HG03439 (cell line): Measurements from ENCODE around the gene SLC51A.
"Not testable (repeated sequence)": the region's sequence is repeated elsewhere in the genome, so short reads cannot be mapped to it uniquely, and the experiment has no call there.

ENCODE experiments used
- ATAC-seq: cut with Tn5 transposase; IDR thresholded peaks from one replicate; pipeline ENCODE4 v1.9.1; 2021; ENCODE audit warnings: mild to moderate bottlenecking, moderate library complexity; ENCODE audit not compliant: unreplicated experiment

Gene SLC51A

GRCh38 chr3:196237203-196237602 is 20.9 kb downstream of the SLC51A start:
- no peak for ATAC-seq

- ATAC-seq, result no peak
Observed at GRCh38 chr3:196238612-196239560, 22.6 kb downstream of the SLC51A start.

- no peak for ATAC-seq
Observed at GRCh38 chr3:196240424-196240823, 24.1 kb downstream of the SLC51A start.

GRCh38 chr3:196241704-196242103 is 25.4 kb downstream of the SLC51A start:
- no peak for ATAC-seq

GRCh38 chr3:196244166-196244565 is 27.8 kb downstream of the SLC51A start:
- not testable (repeated sequence) for ATAC-seq

- ATAC-seq, result no peak
Observed at GRCh38 chr3:196246612-196247308, 30.4 kb downstream of the SLC51A start.

GRCh38 chr3:196251918-196252317 is 35.6 kb downstream of the SLC51A start:
- ATAC-seq, result no peak

GRCh38 chr3:196254376-196255283 is 38.3 kb downstream of the SLC51A start:
- ATAC-seq, result no peak

- ATAC-seq, result no peak
Observed at GRCh38 chr3:196255776-196256175, 39.4 kb downstream of the SLC51A start.

- ATAC-seq, result no peak
Observed at GRCh38 chr3:196260784-196261183, 44.5 kb downstream of the SLC51A start.

GRCh38 chr3:196263819-196264218 is 47.5 kb downstream of the SLC51A start:
- ATAC-seq, result no peak

GRCh38 chr3:196268284-196269163 is 52.2 kb downstream of the SLC51A start:
- no peak for ATAC-seq

GRCh38 chr3:196270499-196270898 is 54.2 kb downstream of the SLC51A start:
- ATAC-seq, result no peak

GRCh38 chr3:196272826-196273225 is 56.5 kb downstream of the SLC51A start:
- ATAC-seq, result no peak

GRCh38 chr3:196273655-196274054 is 57.3 kb downstream of the SLC51A start:
- no peak for ATAC-seq

- peak; percentile 81 for ATAC-seq
Observed at GRCh38 chr3:196274585-196274984, 58.3 kb downstream of the SLC51A start.

- no peak for ATAC-seq
Observed at GRCh38 chr3:196275126-196275525, 58.8 kb downstream of the SLC51A start.

GRCh38 chr3:196280689-196281440 is 64.5 kb downstream of the SLC51A start:
- peak; percentile 47 for ATAC-seq

GRCh38 chr3:196281962-196282361 is 65.6 kb downstream of the SLC51A start:
- ATAC-seq, result no peak
